ENCODE measurements around the gene CTDSPL.

GRCh38 chr3:37971467-37971866 lies 109.8 kb downstream of the CTDSPL start:
- TF ChIP-seq FOXP2 (optimal IDR thresholded peaks at IDR 0.05; ENCODE audit: control extremely low read depth, extremely low read length, insufficient read depth): no peak
- TF ChIP-seq POLR2AphosphoS5 (IDR thresholded peaks at IDR 0.05; ENCODE audit: borderline replicate concordance, low read depth, low read length): no peak
- TF ChIP-seq EZH2 (IDR thresholded peaks at IDR 0.05): no peak
